HEK293 (cell line): Measurements from ENCODE around the gene CXorf58.

Source experiments
- CTCF ChIA-PET: fragments of 350-600 bp; formaldehyde crosslinking; extraction: SDS; loops from one replicate; lab custom pipeline; 2021; ENCODE audit warnings: antibody characterized with exemption; lab: Yijun Ruan, JAX
- POLR2A ChIA-PET: fragments of 300-600 bp; formaldehyde crosslinking; extraction: SDS; loops from one replicate; lab custom pipeline; 2020; ENCODE audit warnings: antibody characterized with exemption, inconsistent platforms; lab: Yijun Ruan, JAX
- H3K27ac ChIP-seq: fragments of 200-500 bp; sonication (Bioruptor generic); 2 replicates; pipeline ENCODE4 v1.5.1; 2014; ENCODE audit warnings: low read depth, low read length, control low read depth, inconsistent platforms; ENCODE audit errors: extremely low read depth
- H3K36me3 ChIP-seq, 2 experiments: fragments of 200-500 bp in 1 of 2; sonication (Bioruptor generic) in 1 of 2; 1 replicate in 1 of 2; 2 replicates in 1 of 2; pipeline ENCODE4 v1.5.1; 2014 to 2017; ENCODE audit warnings: inconsistent platforms in 2 of 2, low read length in 2 of 2; ENCODE audit not compliant: control insufficient read depth in 2 of 2, insufficient read depth in 1 of 2
- H3K4me1 ChIP-seq: fragments of 200-500 bp; sonication (Bioruptor generic); 2 replicates; pipeline ENCODE4 v1.5.1; 2014; ENCODE audit warnings: mild to moderate bottlenecking, low read length, inconsistent platforms; ENCODE audit not compliant: control insufficient read depth, insufficient read depth
- H3K4me3 ChIP-seq: 2 replicates; pipeline ENCODE4 v1.5.1; 2011; ENCODE audit warnings: low read depth, mild to moderate bottlenecking, control low read depth, low read length, moderate library complexity
- H3K9me3 ChIP-seq: fragments of 200-500 bp; sonication (Bioruptor generic); 2 replicates; pipeline ENCODE4 v1.5.1; 2014; ENCODE audit warnings: low read depth, low read length, inconsistent platforms; ENCODE audit not compliant: control insufficient read depth, insufficient read depth
- FEZF1 ChIP-seq: fragments of 450-650 bp; formaldehyde crosslinking; IDR thresholded peaks from 2 replicates; pipeline ENCODE4 v1.5.1; 2016; ENCODE audit warnings: missing biosample characterization, missing genetic modification characterization
- MEIS1 ChIP-seq: sonication (generic); formaldehyde crosslinking; IDR thresholded peaks from 2 replicates; pipeline ENCODE4 v1.8.1; 2022; ENCODE audit warnings: missing genetic modification reagents, mild to moderate bottlenecking, borderline replicate concordance
- SALL2 ChIP-seq: fragments of 450-650 bp; formaldehyde crosslinking; IDR thresholded peaks from 2 replicates; pipeline ENCODE4 v1.5.0; 2017; ENCODE audit warnings: missing biosample characterization, mild to moderate bottlenecking, missing genetic modification characterization, borderline replicate concordance
- ZBTB8A ChIP-seq: fragments of 450-650 bp; formaldehyde crosslinking; IDR thresholded peaks from 2 replicates; pipeline ENCODE4 v1.5.1; 2016; ENCODE audit warnings: missing biosample characterization, missing genetic modification characterization
- ZFP37 ChIP-seq: fragments of 450-650 bp; formaldehyde crosslinking; IDR thresholded peaks from 2 replicates; pipeline ENCODE4 v1.5.1; 2016; ENCODE audit warnings: missing biosample characterization, missing genetic modification characterization
- ZNF10 ChIP-seq: fragments of 450-650 bp; formaldehyde crosslinking; IDR thresholded peaks from 2 replicates; pipeline ENCODE4 v1.5.1; 2017; ENCODE audit warnings: missing biosample characterization, missing genetic modification characterization
- ZNF214 ChIP-seq: fragments of 450-650 bp; formaldehyde crosslinking; IDR thresholded peaks from 2 replicates; pipeline ENCODE4 v1.5.1; 2017; ENCODE audit warnings: missing biosample characterization, mild to moderate bottlenecking, missing genetic modification characterization, borderline replicate concordance
- ZNF23 ChIP-seq: fragments of 450-650 bp; formaldehyde crosslinking; IDR thresholded peaks from 2 replicates; pipeline ENCODE4 v1.5.1; 2016; ENCODE audit warnings: missing biosample characterization, missing genetic modification characterization, borderline replicate concordance
- ZNF292 ChIP-seq: fragments of 450-650 bp; formaldehyde crosslinking; IDR thresholded peaks from 2 replicates; pipeline ENCODE4 v1.5.1; 2016; ENCODE audit warnings: low read depth, missing biosample characterization, missing genetic modification characterization, borderline replicate concordance
- ZNF335 ChIP-seq: fragments of 450-650 bp; formaldehyde crosslinking; conservative IDR thresholded peaks from 2 replicates; pipeline ENCODE4 v1.5.1; 2016; ENCODE audit warnings: missing biosample characterization, missing genetic modification characterization
- ZNF654 ChIP-seq: fragments of 450-650 bp; formaldehyde crosslinking; IDR thresholded peaks from 2 replicates; pipeline ENCODE4 v1.5.1; 2016; ENCODE audit warnings: low read depth, missing biosample characterization, missing genetic modification characterization
- ZNF664 ChIP-seq: fragments of 450-650 bp; formaldehyde crosslinking; IDR thresholded peaks from 2 replicates; pipeline ENCODE4 v1.5.1; 2016; ENCODE audit warnings: missing biosample characterization, missing genetic modification characterization
- ZNF677 ChIP-seq: fragments of 450-650 bp; IDR thresholded peaks from 2 replicates; pipeline ENCODE4 v1.5.0; 2018; ENCODE audit warnings: missing biosample characterization, mild to moderate bottlenecking, missing genetic modification characterization, moderate library complexity
- ZNF768 ChIP-seq: fragments of 450-650 bp; formaldehyde crosslinking; IDR thresholded peaks from 2 replicates; pipeline ENCODE4 v1.5.1; 2018; ENCODE audit warnings: missing biosample characterization, mild to moderate bottlenecking, missing genetic modification characterization
- ZNF791 ChIP-seq: fragments of 450-650 bp; formaldehyde crosslinking; IDR thresholded peaks from 2 replicates; pipeline ENCODE4 v1.5.1; 2016; ENCODE audit warnings: missing biosample characterization, missing genetic modification characterization
- ZNF843 ChIP-seq: fragments of 450-650 bp; formaldehyde crosslinking; IDR thresholded peaks from 2 replicates; pipeline ENCODE4 v1.5.1; 2016; ENCODE audit warnings: missing biosample characterization, missing genetic modification characterization
- TF ChIP-seq, protein P1 (sequence below): fragments of 450-650 bp; IDR thresholded peaks from 2 replicates; pipeline ENCODE4 v1.5.1; 2018; ENCODE audit warnings: missing biosample characterization, missing genetic modification characterization
- TF ChIP-seq, protein P2 (sequence below): fragments of 450-650 bp; formaldehyde crosslinking; IDR thresholded peaks from 2 replicates; pipeline ENCODE4 v1.5.1; 2016; ENCODE audit warnings: missing biosample characterization, missing genetic modification characterization

CXorf58 gene

DNA sequence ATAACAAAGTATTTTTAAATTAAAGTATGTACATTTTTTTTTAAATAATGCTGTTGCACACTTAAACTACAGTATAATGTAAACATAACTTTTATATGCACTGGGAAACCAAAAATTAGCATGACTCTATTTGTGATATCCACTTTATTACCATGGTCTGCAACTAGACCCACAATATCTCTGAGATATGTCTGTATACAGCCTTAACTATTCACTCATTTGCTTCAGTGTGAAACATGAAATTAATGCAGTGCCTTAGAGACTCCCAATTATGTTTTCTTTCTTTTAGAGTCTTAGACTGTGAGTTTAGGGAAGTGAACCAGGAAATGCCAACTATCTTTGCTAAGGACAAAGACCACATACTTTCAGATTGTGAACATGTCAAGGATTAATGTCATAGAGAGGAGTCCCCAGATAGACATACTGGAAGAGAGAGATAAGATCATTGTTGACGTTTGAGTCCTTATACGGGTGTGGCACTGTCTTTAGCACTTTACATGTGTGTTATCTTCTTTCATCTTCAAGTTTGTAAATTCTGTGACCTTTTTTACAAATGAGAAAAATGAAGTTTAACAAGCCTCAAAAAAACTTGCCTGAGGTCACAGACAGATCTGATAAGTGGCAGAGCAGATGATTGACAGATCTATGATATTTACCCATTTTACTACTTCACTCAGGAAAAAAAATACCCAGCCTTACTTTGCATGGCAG lies 23.2 kb downstream of the CXorf58 start (continued):
- peak; percentile 71 for TF ChIP-seq FEZF1 (tag by site-specific recombination)
- TF ChIP-seq MEIS1 (CRISPR knock-in tag): peak; percentile 53; the same call in 1 of the 2 replicates
- TF ChIP-seq, all 188 proteins: peak for 11

DNA sequence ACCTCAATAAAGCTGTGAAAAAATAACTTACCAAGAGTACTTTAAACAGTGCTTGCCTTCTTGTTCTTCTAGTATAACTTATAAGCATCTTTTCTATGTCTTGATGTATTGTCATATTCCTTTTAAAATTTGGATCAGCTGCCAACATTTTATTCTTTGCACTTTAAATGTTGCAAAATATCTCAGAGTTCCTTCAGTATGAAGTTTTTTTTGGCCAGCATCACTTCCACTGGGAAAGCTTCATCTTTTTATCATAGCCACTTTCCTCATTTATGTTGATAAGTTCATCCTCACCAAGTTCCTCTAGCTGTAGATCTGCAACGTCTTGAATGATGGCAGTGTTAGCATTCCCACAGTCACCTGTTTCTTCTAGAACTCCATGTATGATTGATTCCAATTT lies 24.2 kb downstream of the CXorf58 start:
- H3K9me3 ChIP-seq: no peaks in the 10 kb centered on the region

DNA sequence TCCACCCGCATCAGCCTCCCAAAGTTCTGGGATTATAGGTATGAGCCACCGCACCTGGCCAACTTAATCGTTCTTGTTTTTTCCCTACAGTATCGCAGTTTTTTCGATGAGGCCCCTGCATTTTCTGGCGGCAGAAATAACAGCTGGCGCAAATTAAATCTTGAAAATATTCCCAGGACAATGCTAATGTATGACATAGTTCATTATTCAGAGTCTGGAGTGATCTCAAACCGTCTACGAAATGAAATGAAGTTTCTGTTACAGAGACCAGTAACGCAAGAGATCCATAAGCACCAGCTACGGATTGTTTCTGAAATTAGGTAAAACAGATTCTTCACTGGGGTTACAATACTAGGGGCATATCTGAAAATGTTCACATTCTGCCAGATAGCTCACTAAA lies 27.3 kb downstream of the CXorf58 start:
- CTCF ChIA-PET: interaction anchor here (0.6 kb wide), 1 partner anchor 61 kb away, joined by 4 read pairs; no protein-coding TSS in a partner anchor
- Histone ChIP-seq H3K4me1 (no peaks in the 10 kb centered on the region; the same call in 1 of the 2 replicates), H3K27ac (no peak overlapping the region), H3K4me3 (no peak overlapping the region), H3K9me3 (no peaks in the 10 kb centered on the region), H3K36me3 (no peaks in the 10 kb centered on the region)
- POLR2A ChIA-PET: no interaction called here
- TF ChIP-seq, protein P1, sequence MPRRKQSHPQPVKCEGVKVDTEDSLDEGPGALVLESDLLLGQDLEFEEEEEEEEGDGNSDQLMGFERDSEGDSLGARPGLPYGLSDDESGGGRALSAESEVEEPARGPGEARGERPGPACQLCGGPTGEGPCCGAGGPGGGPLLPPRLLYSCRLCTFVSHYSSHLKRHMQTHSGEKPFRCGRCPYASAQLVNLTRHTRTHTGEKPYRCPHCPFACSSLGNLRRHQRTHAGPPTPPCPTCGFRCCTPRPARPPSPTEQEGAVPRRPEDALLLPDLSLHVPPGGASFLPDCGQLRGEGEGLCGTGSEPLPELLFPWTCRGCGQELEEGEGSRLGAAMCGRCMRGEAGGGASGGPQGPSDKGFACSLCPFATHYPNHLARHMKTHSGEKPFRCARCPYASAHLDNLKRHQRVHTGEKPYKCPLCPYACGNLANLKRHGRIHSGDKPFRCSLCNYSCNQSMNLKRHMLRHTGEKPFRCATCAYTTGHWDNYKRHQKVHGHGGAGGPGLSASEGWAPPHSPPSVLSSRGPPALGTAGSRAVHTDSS: no peak
- no peak for TF ChIP-seq ZNF654 (tag by site-specific recombination)
- TF ChIP-seq ZNF10 (tag by site-specific recombination): no peak
- no peak for TF ChIP-seq ZNF843
- TF ChIP-seq ZNF23 (tag by site-specific recombination): no peak
- TF ChIP-seq SALL2 (tag by site-specific recombination): no peak
- TF ChIP-seq, protein P2, sequence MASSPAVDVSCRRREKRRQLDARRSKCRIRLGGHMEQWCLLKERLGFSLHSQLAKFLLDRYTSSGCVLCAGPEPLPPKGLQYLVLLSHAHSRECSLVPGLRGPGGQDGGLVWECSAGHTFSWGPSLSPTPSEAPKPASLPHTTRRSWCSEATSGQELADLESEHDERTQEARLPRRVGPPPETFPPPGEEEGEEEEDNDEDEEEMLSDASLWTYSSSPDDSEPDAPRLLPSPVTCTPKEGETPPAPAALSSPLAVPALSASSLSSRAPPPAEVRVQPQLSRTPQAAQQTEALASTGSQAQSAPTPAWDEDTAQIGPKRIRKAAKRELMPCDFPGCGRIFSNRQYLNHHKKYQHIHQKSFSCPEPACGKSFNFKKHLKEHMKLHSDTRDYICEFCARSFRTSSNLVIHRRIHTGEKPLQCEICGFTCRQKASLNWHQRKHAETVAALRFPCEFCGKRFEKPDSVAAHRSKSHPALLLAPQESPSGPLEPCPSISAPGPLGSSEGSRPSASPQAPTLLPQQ (tag by site-specific recombination): no peak
- TF ChIP-seq ZNF768 (tag by site-specific recombination): no peak
- TF ChIP-seq ZNF335 (tag by site-specific recombination): no peak
- TF ChIP-seq ZNF791 (tag by site-specific recombination): no peak
- TF ChIP-seq ZNF664: no peak
- no peak for TF ChIP-seq ZFP37 (tag by site-specific recombination)
- TF ChIP-seq ZNF292 (tag by site-specific recombination): no peak
- TF ChIP-seq ZNF214 (tag by site-specific recombination): no peak

More for the DNA sequence above, 24.2 kb downstream of the CXorf58 start:
- POLR2A ChIA-PET: no interaction called here
- Histone ChIP-seq H3K4me3 (no peak overlapping the region), H3K27ac (no peak overlapping the region), H3K4me1 (no peaks in the 10 kb centered on the region; the same call in 1 of the 2 replicates), H3K36me3 (no peaks in the 10 kb centered on the region)
- CTCF ChIA-PET: interaction anchor here (0.7 kb wide), 1 partner anchor 26 kb away, joined by 4 read pairs; no protein-coding TSS in a partner anchor
- TF ChIP-seq ZBTB8A (tag by site-specific recombination) (no peak), ZNF10 (tag by site-specific recombination) (no peak), ZNF677 (no peak)
